HG02610 (cell line): ENCODE results near the gene IL2RA.
A peak's percentile ranks its signal among the peaks of the same experiment; 100 is the strongest.
"Not testable (repeated sequence)": the region's sequence is repeated elsewhere in the genome, so short reads cannot be mapped to it uniquely, and the experiment has no call there.

Experiments
- ATAC-seq: cut with Tn5 transposase; IDR thresholded peaks from one replicate; pipeline ENCODE4 v1.9.1; 2021; ENCODE audit warnings: mild to moderate bottlenecking, moderate library complexity; ENCODE audit not compliant: unreplicated experiment

Gene IL2RA

GRCh38 chr10:6062101-6062771, at the start of gene IL2RA:
Gene IL2RA (minus strand): TSS chr10:6062367. CDS start chr10:6062151, 216 bp downstream.
- peak; percentile 40 for ATAC-seq

DNA sequence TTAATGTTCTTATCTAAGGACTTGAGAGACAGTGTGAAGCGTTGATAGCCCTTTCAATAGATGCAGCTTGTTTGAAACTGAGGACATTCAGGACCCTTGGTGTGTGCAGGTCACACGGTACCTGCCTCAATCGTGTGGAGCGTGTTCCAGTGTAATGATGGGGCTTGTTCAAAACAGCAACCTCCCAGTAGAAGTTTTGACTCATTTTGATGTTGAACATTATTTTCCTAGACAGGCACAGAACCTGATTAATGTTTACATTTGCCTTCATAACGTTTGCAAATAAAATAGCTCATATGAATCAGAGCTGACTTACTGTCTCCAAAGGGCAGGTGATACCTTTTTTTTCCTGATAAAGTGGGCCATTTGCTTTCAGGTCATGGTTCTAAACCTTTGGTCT, 48.0 kb upstream of the IL2RA start:
- no peak for ATAC-seq

DNA sequence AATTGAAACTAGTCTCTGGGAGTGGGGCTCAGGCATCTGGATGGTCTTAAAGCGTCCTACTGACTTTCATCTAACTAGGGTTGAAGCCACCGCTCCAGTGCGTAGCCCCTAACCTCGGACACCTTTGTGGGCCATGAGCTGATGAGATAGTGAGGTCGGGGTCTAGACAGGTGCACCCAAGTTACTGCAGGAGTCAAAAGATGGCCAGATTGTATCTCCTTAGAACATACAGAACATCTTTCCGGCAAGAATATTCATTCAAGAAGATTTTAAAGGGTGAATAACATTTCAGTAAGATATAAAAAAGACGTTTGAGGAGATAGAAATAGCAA, 47.2 kb upstream of the IL2RA start:
- no peak for ATAC-seq

GRCh38 chr10:6108631-6109443, 46.7 kb upstream of the IL2RA start:
- ATAC-seq, result no peak

GRCh38 chr10:6108072-6108471, 45.9 kb upstream of the IL2RA start:
- ATAC-seq, result no peak

GRCh38 chr10:6107616-6108015, 45.4 kb upstream of the IL2RA start:
- ATAC-seq, result not testable (repeated sequence)

GRCh38 chr10:6103591-6103990, 41.4 kb upstream of the IL2RA start:
- ATAC-seq, result no peak

DNA sequence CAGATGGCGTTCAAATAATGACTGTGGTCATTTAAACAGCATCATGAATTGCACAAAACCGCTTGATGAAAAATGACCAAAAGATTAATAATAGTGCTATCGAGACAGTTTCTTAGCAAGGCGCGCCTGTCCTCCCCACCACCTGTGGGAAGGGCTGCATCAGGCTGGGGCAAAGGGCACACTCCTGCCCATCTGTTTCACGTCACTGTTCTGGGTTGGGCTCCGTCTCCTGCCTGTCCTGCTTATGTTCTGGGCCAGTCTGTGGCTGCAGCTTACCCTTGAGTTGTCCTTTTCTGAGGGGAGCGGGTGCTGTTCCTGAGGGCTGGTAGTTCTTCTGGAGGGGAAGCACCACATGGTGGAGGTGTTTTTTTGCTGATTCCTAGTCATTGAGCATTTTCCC, 40.0 kb upstream of the IL2RA start:
- ATAC-seq, result no peak

DNA sequence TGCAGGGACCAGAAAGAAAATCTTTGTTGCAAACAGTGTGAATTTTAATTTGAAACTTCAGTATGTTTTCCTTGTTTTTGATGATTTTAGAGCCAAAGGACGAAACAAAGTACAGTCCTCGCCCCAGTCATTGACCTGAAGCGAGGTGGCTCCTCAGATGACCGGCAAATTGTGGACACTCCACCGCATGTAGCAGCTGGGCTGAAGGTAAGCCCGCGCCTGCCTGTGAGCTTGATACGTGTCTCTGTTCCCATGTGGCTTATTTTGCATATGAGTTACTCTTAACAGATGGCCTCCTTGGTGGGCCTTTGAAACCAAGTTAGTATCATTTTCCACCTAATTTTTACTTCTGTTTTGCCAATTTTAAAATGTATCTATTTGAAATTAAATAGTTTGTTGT, 39.0 kb upstream of the IL2RA start:
- ATAC-seq, result no peak

GRCh38 chr10:6100370-6100769, 38.2 kb upstream of the IL2RA start:
- no peak for ATAC-seq

- no peak for ATAC-seq
These were observed 36.0 kb upstream of the IL2RA start for GRCh38 chr10:6098156-6098555.

GRCh38 chr10:6097063-6097462, 34.9 kb upstream of the IL2RA start:
- no peak for ATAC-seq

- ATAC-seq, result no peak
These were observed 33.8 kb upstream of the IL2RA start for GRCh38 chr10:6095810-6096570.

DNA sequence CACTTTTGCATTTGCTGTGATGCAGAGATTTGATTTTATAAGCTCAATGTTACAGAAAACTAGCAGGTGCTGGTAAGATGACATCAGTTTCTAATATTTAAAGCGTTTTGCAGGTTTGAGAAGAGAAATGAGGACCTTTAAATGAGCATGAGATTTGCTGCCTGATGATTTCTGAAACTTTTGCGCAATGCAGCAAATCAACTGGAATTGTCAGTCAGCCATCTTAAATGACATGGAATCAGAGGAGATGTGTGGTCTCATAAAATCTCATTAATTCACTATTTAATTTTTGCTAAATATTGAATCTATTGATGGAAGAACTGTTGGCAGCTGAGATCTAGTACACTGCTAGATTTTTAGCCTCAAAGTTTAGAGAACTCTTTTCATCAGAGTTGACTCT, 30.6 kb upstream of the IL2RA start:
- no peak for ATAC-seq

DNA sequence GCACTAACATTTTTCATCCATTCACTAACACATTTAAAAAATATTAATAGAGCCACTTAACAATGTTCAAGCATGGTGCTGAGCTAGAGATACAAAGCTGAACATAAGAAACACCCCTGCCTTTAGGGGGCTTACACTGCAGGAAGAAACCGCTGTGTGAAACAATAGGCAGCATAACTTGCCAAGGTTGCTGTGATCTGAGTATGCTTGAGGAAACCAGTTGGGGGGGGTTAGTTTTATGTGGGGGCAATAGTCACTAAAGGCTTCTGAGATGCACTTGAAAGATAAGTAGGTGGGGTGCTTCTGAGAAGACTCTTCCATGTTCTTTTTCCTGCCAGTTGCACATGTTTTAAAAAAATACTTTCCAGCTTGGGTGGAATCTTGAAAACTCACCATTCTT, 29.5 kb upstream of the IL2RA start:
- ATAC-seq, result no peak

- ATAC-seq, result peak; percentile 1
These were observed 27.4 kb upstream of the IL2RA start for GRCh38 chr10:6089334-6090219.

DNA sequence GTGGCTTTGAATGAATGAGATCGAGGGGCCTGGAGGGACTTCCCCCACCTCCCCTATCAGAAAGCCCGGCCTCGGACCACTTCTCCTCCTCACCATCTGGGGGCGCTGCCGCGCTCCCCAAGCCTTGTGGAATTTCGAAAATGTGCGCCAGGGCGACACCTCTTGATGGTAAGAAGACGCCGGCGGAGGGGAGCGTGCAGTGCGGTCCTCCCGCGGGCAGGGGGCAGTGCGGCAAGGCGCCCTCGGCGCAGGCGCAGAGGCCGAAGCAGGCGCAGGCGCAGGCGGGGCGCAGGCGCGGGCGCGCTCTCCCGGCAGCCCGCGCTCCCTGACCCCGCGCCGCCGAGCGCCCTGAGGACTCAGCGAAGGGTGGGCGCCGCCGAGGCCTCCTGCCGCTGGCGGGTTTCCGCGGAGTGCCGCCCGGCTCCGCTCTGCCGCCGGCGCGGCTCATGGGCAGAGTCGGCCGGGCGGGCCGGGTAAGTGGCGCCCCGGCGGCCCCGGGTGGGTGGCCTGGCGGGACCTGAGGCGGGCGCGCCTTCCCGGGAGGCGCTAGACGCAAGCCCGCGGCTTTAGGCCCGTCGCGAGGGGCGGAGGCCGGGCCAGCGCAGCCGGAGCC, 26.7 kb upstream of the IL2RA start, which contains the start of gene RBM17:
TSS of gene RBM17 (plus strand) at position 314 of the 613 bp plus-strand sequence. CDS start 8,032 bp downstream, outside the sequence.
- peak; percentile 85 for ATAC-seq

GRCh38 chr10:6086375-6087233, 24.4 kb upstream of the IL2RA start:
- ATAC-seq, result peak; percentile 50
